Glomerular visceral epithelial cell (primary cell): ENCODE data around the gene GRK2.
"Not testable (repeated sequence)": the region's sequence is repeated elsewhere in the genome, so short reads cannot be mapped to it uniquely, and the experiment has no call there.

ENCODE experiments used
- DNase-seq: peaks from one replicate; pipeline ENCODE4 v3.0.0-alpha.2; 2016; ENCODE audit errors: extremely low spot score

GRK2 gene

GRCh38 chr11:67312187-67313021 is 46.1 kb downstream of the GRK2 start:
- no peak for DNase-seq

GRCh38 chr11:67313125-67313890 is 47.0 kb downstream of the GRK2 start:
- DNase-seq = no peak

GRCh38 chr11:67314218-67314617 is 47.9 kb downstream of the GRK2 start:
- no peak for DNase-seq

GRCh38 chr11:67315325-67315909 is 49.1 kb downstream of the GRK2 start:
- no peak for DNase-seq

GRCh38 chr11:67316882-67317204 is 50.6 kb downstream of the GRK2 start:
- DNase-seq = no peak

GRCh38 chr11:67317205-67317887 is 51.1 kb downstream of the GRK2 start:
- peak; percentile 95 for DNase-seq

DNA sequence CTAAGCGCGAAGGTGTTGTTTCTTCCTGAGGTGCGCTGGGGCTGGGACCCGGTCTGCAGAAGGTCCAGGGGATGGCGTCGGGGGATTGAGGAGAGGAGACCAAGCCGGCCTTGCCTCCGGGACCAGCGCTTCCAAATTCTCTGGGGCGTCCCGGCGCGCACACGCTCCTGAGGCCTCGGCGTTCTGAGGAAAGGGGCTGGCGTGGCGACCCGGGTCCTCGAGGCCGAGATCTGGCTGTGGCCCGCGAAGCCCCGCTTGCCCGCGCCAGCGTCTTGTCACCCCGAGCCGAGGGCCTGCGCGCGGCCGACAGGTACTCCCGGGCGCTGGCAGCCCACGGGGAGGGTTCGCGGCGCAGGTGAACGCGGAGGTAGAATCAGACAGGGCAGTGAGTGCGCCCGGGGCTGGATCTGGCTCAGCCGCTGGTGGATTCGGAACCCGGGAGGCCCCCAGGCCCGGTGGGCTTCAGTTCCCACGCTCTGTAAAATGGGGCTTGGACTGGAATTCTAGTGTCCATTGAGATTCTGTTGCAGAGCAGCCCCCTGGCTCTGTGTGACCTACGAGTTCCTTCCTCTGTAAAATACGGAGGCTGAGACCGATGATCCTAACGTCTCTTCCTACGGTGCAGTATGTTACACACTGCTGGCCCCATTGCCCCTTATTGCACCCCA is 51.7 kb downstream of the GRK2 start:
- DNase-seq = no peak

GRCh38 chr11:67318876-67319275 is 52.6 kb downstream of the GRK2 start:
- DNase-seq = not testable (repeated sequence)

GRCh38 chr11:67320011-67320410 is 53.7 kb downstream of the GRK2 start:
- no peak for DNase-seq

DNA sequence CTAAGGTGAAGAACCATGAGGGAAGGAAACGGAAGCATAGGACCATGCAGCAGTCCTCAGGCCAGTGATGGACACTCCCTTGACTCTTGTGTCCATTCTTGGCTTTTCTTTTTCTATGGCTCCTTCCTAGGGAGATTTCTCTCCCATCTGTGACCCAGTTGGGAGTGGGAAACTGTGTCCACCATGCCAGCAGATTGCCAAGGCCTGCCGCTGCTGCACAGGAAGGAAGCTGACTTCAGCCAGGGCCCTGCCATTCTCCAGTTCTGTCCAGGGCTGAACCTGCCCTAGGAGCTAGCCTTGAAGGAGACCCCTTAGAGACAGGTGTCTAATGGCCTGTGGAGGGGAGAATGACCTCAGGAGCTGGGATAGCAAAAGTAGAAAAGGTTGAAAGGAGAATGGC is 54.4 kb downstream of the GRK2 start:
- DNase-seq = no peak

DNA sequence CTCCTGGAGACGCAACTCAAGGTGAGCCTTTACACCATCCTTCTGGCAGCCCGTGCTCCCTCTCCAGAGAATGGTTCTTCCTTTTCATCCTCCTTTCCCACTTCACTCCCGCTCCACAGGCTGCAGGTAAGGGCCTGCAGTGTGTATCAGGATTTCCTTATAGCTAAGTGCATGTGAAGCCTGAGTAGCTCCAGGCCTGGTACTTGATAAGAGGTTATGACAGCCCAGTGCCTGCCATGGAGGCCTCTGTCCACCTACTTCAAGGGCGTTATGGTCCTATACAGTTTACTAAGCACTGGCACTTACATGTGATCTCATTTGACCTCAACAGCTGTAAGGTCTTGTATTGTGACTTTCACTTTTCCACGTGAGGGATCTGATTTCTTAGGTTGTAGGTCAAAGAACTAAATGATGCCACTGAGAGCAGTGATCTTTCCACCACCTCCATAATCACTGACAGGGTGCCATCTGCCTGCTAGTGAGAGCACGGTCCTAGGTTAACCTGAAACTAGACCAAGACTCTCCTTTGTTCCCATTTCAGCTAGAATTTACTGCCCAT is 55.1 kb downstream of the GRK2 start:
- no peak for DNase-seq

DNA sequence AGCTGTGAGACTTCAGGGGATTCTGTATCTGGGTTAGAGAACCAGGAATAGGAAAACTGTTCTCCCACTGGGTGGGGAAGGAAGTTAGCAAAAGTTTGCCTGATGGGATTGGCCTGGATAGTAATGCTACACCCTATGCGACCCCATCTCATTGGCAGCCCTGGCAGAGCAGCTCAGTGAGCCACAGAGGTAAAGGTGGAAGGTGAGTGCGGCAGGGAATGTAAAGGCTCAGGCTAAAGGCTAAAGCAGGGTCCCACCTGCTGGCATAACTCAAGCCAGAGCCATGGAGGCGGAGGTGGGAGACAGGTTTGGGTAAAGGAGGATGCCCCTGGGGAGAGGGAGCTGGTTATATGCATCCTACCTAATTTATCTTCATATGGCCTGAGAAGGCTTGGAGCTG is 55.8 kb downstream of the GRK2 start:
- DNase-seq = no peak

DNA sequence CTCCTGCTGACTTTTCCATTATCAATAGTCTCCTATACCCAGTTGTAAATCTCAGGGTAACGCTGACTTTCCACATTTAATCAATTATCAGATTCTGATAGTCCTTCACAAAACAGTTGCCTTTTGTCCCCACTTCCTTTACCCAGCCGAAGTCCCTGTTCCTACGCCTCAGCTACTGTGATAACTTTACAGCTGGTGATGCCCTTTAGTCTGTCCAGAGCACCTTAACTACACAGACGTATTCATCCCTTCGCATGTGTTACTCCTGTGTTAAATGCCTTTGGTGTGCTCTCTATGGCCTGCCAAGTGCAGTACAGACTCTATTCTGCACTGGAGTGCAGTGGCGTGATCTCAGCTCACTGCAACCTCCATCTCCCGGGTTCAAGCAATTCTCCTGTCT is 57.3 kb downstream of the GRK2 start:
- no peak for DNase-seq

DNA sequence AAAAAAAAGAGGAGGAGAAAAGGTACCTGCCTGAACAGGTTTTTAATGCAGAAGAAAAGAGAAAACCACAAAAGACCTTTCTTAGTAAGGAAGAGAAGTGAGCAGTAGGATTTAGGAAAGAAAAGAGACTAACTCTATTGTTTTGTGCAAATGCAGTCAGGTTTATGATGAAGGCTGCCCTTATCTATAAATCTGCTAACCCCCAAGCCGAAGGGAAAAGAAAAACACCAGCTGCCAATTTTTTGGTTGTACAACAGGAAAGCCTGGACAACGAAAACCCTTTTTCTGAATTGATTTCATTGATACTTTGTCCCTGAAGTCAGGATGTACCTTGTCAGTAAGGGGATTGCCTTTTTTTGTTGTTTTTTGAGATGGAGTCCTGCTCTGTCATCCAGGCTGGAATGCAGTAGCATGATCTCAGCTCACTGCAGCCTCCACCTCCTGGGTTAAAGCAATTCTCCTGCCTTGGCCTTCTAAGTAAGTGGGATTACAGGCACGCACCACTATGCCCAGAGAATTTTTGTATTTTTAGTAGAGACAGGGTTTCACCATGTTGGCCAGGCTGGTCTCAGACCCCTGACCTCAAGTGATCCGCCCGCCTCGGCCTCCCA is 65.9 kb downstream of the GRK2 start:
- no peak for DNase-seq
